Activated CD8-positive, alpha-beta T cell treated with anti-CD3 and anti-CD28 coated beads, Interleukin-2, amount 10 ng/mL, durations not matched to agents 7 days and 5 days (primary cell): ENCODE data around the gene FOXF1. TPM values are rescaled to one million over a fixed set of nuclear protein-coding genes. Genes with fewer than 3 reads are reported as not detected.

Source experiments
- ATAC-seq: fragments of 150-1000 bp; cut with Tn5 transposase; one replicate; pipeline ENCODE4 v1.10.0; 2021; ENCODE audit warnings: moderate library complexity
- CTCF ChIA-PET: fragments of 350-600 bp; sonication (Branson Sonifier 250); formaldehyde crosslinking; loops from one replicate; lab custom pipeline; 2021; ENCODE audit warnings: antibody characterized with exemption; lab: Charles Lee
- POLR2A ChIA-PET: fragments of 350-600 bp; sonication (Branson Sonifier 250); formaldehyde crosslinking; loops from one replicate; lab custom pipeline; 2021; ENCODE audit warnings: antibody characterized with exemption; lab: Charles Lee
- DNase-seq: peaks from one replicate; pipeline ENCODE4 v3.0.0-alpha.2; 2020
- H3K27ac Mint-ChIP-seq: one replicate; pipeline ENCODE4 v1.8.0; 2021; ENCODE audit warnings: mild to moderate bottlenecking, mixed read lengths
- H3K27me3 Mint-ChIP-seq: one replicate; pipeline ENCODE4 v1.8.0; 2021; ENCODE audit warnings: low read depth, mixed read lengths
- H3K36me3 Mint-ChIP-seq: one replicate; pipeline ENCODE4 v1.8.0; 2021; ENCODE audit warnings: low read depth, mixed read lengths
- H3K4me1 Mint-ChIP-seq: one replicate; pipeline ENCODE4 v1.8.0; 2021; ENCODE audit warnings: low read depth, mixed read lengths
- H3K4me3 Mint-ChIP-seq: one replicate; pipeline ENCODE4 v1.8.0; 2021; ENCODE audit warnings: mild to moderate bottlenecking, mixed read lengths
- H3K9me3 Mint-ChIP-seq: one replicate; pipeline ENCODE4 v1.8.0; 2022; ENCODE audit warnings: mixed read lengths; ENCODE audit not compliant: insufficient read depth
- total RNA-seq, 2 experiments: library from RNA; stranded (reverse); gene quantifications; one replicate each; pipeline ENCODE4 v1.2.3, GENCODE V29; 2021

The FOXF1 gene
- total RNA-seq, 2 experiments from 2014 or later = not detected

GRCh38 chr16:86524029-86524428 is 13.7 kb downstream of the FOXF1 start:
- no peak overlapping the region for H3K27ac Mint-ChIP-seq
- peaks cover 2% of the 10 kb centered on the region for H3K36me3 Mint-ChIP-seq
- peaks cover 2% of the 10 kb centered on the region for H3K4me1 Mint-ChIP-seq
- no peak overlapping the region for H3K4me3 Mint-ChIP-seq
- ChIA-PET POLR2A (no interaction called here), CTCF (no interaction called here)
- DNase-seq (no peak), ATAC-seq (no peak)
- H3K9me3 Mint-ChIP-seq = no peaks in the 10 kb centered on the region
- H3K27me3 Mint-ChIP-seq = peaks cover 7% of the 10 kb centered on the region

- Mint-ChIP-seq H3K9me3 (no peaks in the 10 kb centered on the region), H3K27ac (no peak overlapping the region), H3K4me1 (no peaks in the 10 kb centered on the region), H3K36me3 (peaks cover 2% of the 10 kb centered on the region), H3K27me3 (no peaks in the 10 kb centered on the region), H3K4me3 (no peak overlapping the region)
- ATAC-seq (no peak), DNase-seq (no peak)
- ChIA-PET POLR2A (no interaction called here), CTCF (no interaction called here)
Measured at GRCh38 chr16:86525696-86526095, 15.4 kb downstream of the FOXF1 start.

- no peaks in the 10 kb centered on the region for H3K9me3 Mint-ChIP-seq
- H3K27me3 Mint-ChIP-seq = no peaks in the 10 kb centered on the region
- no peak overlapping the region for H3K4me3 Mint-ChIP-seq
- ChIA-PET POLR2A (no interaction called here), CTCF (no interaction called here)
- ATAC-seq (no peak), DNase-seq (no peak)
- no peaks in the 10 kb centered on the region for H3K4me1 Mint-ChIP-seq
- no peak overlapping the region for H3K27ac Mint-ChIP-seq
- peaks cover 2% of the 10 kb centered on the region for H3K36me3 Mint-ChIP-seq
Measured at GRCh38 chr16:86527366-86527765, 17.0 kb downstream of the FOXF1 start.

GRCh38 chr16:86528061-86528929 is 18.0 kb downstream of the FOXF1 start:
- DNase-seq (no peak), ATAC-seq (no peak)
- H3K9me3 Mint-ChIP-seq = no peaks in the 10 kb centered on the region
- H3K4me3 Mint-ChIP-seq = no peak overlapping the region
- POLR2A ChIA-PET = no interaction called here
- no peak overlapping the region for H3K27ac Mint-ChIP-seq
- H3K36me3 Mint-ChIP-seq = peaks cover 2% of the 10 kb centered on the region
- CTCF ChIA-PET = interaction anchor here (0.9 kb wide), 1 partner anchor 11 kb away, joined by 3 read pairs; no protein-coding TSS in a partner anchor
- no peaks in the 10 kb centered on the region for H3K27me3 Mint-ChIP-seq
- H3K4me1 Mint-ChIP-seq = no peaks in the 10 kb centered on the region

- Mint-ChIP-seq H3K27me3 (no peaks in the 10 kb centered on the region), H3K4me3 (no peak overlapping the region), H3K4me1 (no peaks in the 10 kb centered on the region), H3K27ac (no peak overlapping the region), H3K9me3 (no peaks in the 10 kb centered on the region), H3K36me3 (peaks cover 2% of the 10 kb centered on the region)
- POLR2A ChIA-PET = interaction anchor here (0.6 kb wide), 1 partner anchor 22 kb away, joined by 3 read pairs; no protein-coding TSS in a partner anchor
- ATAC-seq (no peak), DNase-seq (no peak)
- CTCF ChIA-PET = interaction anchor here (0.9 kb wide), 1 partner anchor 12 kb away, joined by 3 read pairs; no protein-coding TSS in a partner anchor
Measured at GRCh38 chr16:86529160-86529559, 18.8 kb downstream of the FOXF1 start.

GRCh38 chr16:86530251-86531190 is 20.2 kb downstream of the FOXF1 start:
- Mint-ChIP-seq H3K27ac (no peak overlapping the region), H3K27me3 (no peaks in the 10 kb centered on the region), H3K36me3 (peaks cover 2% of the 10 kb centered on the region), H3K4me3 (no peak overlapping the region), H3K4me1 (no peaks in the 10 kb centered on the region), H3K9me3 (no peaks in the 10 kb centered on the region)
- DNase-seq (no peak), ATAC-seq (no peak)
- CTCF ChIA-PET = interaction anchor here (0.6 kb wide), 1 partner anchor 623 kb away, joined by 4 read pairs; no protein-coding TSS in a partner anchor
- POLR2A ChIA-PET = no interaction called here

GRCh38 chr16:86531191-86531545 is 20.8 kb downstream of the FOXF1 start:
- H3K9me3 Mint-ChIP-seq = no peaks in the 10 kb centered on the region
- H3K27ac Mint-ChIP-seq = no peak overlapping the region
- H3K36me3 Mint-ChIP-seq = peaks cover 2% of the 10 kb centered on the region
- no peaks in the 10 kb centered on the region for H3K27me3 Mint-ChIP-seq
- ATAC-seq = no peak
- DNase-seq = no peak
- no peaks in the 10 kb centered on the region for H3K4me1 Mint-ChIP-seq
- CTCF ChIA-PET = interaction anchor here (0.6 kb wide), 1 partner anchor 623 kb away, joined by 4 read pairs; no protein-coding TSS in a partner anchor
- POLR2A ChIA-PET = no interaction called here
- H3K4me3 Mint-ChIP-seq = no peak overlapping the region

- no peaks in the 10 kb centered on the region for H3K4me1 Mint-ChIP-seq
- H3K9me3 Mint-ChIP-seq = no peaks in the 10 kb centered on the region
- ChIA-PET CTCF (interaction anchor here (0.6 kb wide), 1 partner anchor 624 kb away, joined by 4 read pairs; no protein-coding TSS in a partner anchor), POLR2A (no interaction called here)
- no peak overlapping the region for H3K27ac Mint-ChIP-seq
- H3K27me3 Mint-ChIP-seq = no peaks in the 10 kb centered on the region
- peaks cover 2% of the 10 kb centered on the region for H3K36me3 Mint-ChIP-seq
- H3K4me3 Mint-ChIP-seq = no peak overlapping the region
- DNase-seq (no peak), ATAC-seq (no peak)
Measured at GRCh38 chr16:86531641-86532525, 21.6 kb downstream of the FOXF1 start.

- no peaks in the 10 kb centered on the region for H3K27me3 Mint-ChIP-seq
- H3K27ac Mint-ChIP-seq = no peak overlapping the region
- H3K4me3 Mint-ChIP-seq = no peak overlapping the region
- peaks cover 2% of the 10 kb centered on the region for H3K36me3 Mint-ChIP-seq
- no peaks in the 10 kb centered on the region for H3K9me3 Mint-ChIP-seq
- ChIA-PET POLR2A (no interaction called here), CTCF (no interaction called here)
- H3K4me1 Mint-ChIP-seq = no peaks in the 10 kb centered on the region
- ATAC-seq (no peak), DNase-seq (no peak)
Measured at GRCh38 chr16:86532526-86532815, 22.1 kb downstream of the FOXF1 start.

- Mint-ChIP-seq H3K4me1 (no peaks in the 10 kb centered on the region), H3K4me3 (no peak overlapping the region), H3K9me3 (no peaks in the 10 kb centered on the region), H3K27ac (no peak overlapping the region), H3K27me3 (no peaks in the 10 kb centered on the region), H3K36me3 (no peaks in the 10 kb centered on the region)
- DNase-seq (no peak), ATAC-seq (no peak)
- ChIA-PET POLR2A (no interaction called here), CTCF (no interaction called here)
Measured at GRCh38 chr16:86533076-86533475, 22.7 kb downstream of the FOXF1 start.

GRCh38 chr16:86533767-86534351 is 23.5 kb downstream of the FOXF1 start:
- H3K4me3 Mint-ChIP-seq = no peak overlapping the region
- POLR2A ChIA-PET = no interaction called here
- no peak for ATAC-seq

More at GRCh38 chr16:86533767-86534351, 23.5 kb downstream of the FOXF1 start:
- no peaks in the 10 kb centered on the region for H3K4me1 Mint-ChIP-seq
- no peaks in the 10 kb centered on the region for H3K27me3 Mint-ChIP-seq
- CTCF ChIA-PET = no interaction called here
- no peak for DNase-seq
- no peaks in the 10 kb centered on the region for H3K9me3 Mint-ChIP-seq
- no peak overlapping the region for H3K27ac Mint-ChIP-seq
- H3K36me3 Mint-ChIP-seq = peaks cover 6% of the 10 kb centered on the region
